Measurements from ENCODE around the gene PRAMEF8.
"Not testable (repeated sequence)": the region's sequence is repeated elsewhere in the genome, so short reads cannot be mapped to it uniquely, and the experiment has no call there.

The PRAMEF8 gene

DNA sequence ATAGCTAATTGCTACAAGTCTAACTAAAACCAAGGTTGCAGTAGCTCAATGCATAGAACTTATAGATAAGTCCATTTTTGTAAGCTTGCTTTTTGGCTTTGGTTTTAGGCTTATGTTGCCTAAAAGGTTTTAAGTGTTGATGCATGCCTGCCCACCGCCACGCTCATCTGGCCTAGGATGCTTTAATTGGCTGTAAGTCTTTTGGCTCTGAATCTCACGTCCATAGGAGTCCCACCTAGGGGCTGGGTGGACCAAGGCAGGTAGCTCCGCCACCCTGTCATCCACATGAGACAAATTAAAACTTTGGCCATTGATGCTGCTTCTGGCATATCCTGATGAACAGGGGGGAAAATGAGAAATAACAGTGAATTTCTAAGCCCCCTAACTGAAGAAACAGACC, 47.4 kb downstream of the PRAMEF8 start:
- not testable (repeated sequence) for H3K9me3 ChIP-seq (replicated peaks; ENCODE audit: insufficient read depth, low read length); H3K4me3 ChIP-seq (ENCODE audit: low read length); H2AFZ ChIP-seq (ENCODE audit: low read length); H3F3A ChIP-seq (ENCODE audit: insufficient read depth, low read length); H3K4me2 ChIP-seq (ENCODE audit: low read depth, low read length); H3K79me2 ChIP-seq (ENCODE audit: low read length); H3K4me1 ChIP-seq (ENCODE audit: low read length); H3K27ac ChIP-seq (ENCODE audit: low read length); H3K9me2 ChIP-seq (replicated peaks; ENCODE audit: insufficient read depth, low read length); H3K9ac ChIP-seq (ENCODE audit: low read length); H4K20me1 ChIP-seq (ENCODE audit: insufficient read depth, low read length); DNase-seq; H3K36me3 ChIP-seq (replicated peaks; ENCODE audit: insufficient read depth, low read length)
- peaks cover 16% of the 10 kb centered on the region for H3K27me3 ChIP-seq (replicated peaks; ENCODE audit: insufficient read depth, low read length)

DNA sequence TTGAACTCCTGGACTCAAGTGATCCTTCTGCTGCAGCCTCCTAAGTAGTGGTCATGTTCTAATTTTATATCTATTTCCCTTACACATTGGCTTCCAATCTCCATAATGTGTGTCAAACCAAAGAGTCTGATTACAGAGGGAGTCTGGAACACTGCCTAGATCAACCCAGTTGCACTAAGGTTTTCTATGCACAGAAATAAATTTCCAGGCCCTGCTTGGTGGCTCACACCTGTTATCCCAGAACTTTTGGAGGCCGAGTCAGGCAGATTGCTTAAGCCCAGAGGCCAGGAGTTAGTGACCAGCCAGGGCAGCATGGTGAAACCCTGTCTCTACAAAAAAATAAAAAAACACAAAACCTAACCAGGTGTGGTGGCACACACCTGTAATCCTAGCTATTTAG, 50.9 kb downstream of the PRAMEF8 start:
- peaks cover 11% of the 10 kb centered on the region; the same call in 1 of the 2 replicates for H3K27me3 ChIP-seq (replicated peaks; ENCODE audit: insufficient read depth, low read length)
- not testable (repeated sequence) for H3K79me2 ChIP-seq (ENCODE audit: low read length); H3K9ac ChIP-seq (ENCODE audit: low read length); H3K36me3 ChIP-seq (replicated peaks; ENCODE audit: insufficient read depth, low read length); H2AFZ ChIP-seq (ENCODE audit: low read length); H3K27ac ChIP-seq (ENCODE audit: low read length); H3F3A ChIP-seq (ENCODE audit: insufficient read depth, low read length); H3K9me3 ChIP-seq (replicated peaks; ENCODE audit: insufficient read depth, low read length); H3K4me1 ChIP-seq (ENCODE audit: low read length); H4K20me1 ChIP-seq (ENCODE audit: insufficient read depth, low read length); H3K9me2 ChIP-seq (replicated peaks; ENCODE audit: insufficient read depth, low read length); H3K4me3 ChIP-seq (ENCODE audit: low read length); DNase-seq; H3K4me2 ChIP-seq (ENCODE audit: low read depth, low read length)

DNA sequence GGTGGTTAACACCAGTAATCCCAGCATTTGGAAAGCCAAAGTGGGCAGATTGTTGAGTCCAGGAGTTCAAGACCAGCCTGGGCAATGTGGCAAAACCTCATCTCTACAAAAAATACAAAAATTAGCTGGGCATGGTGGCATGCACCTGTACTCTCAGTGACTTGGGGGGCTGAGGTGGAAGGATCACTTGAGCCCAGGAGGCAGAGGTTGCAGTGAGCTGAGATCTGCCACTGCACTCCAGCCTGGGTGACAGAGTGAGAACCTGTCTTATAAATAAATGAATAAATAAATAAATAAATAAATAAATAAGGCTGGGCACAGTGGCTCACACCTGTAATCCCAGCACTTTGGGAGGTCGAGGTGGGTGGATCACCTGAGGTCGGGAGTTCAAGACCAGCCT, 52.9 kb downstream of the PRAMEF8 start:
- H3K9me3 ChIP-seq (replicated peaks; ENCODE audit: insufficient read depth, low read length) = not testable (repeated sequence)

More for the DNA sequence above, 52.9 kb downstream of the PRAMEF8 start:
- H3K9ac ChIP-seq (ENCODE audit: low read length); H3K4me2 ChIP-seq (ENCODE audit: low read depth, low read length); DNase-seq; H3K4me1 ChIP-seq (ENCODE audit: low read length); H2AFZ ChIP-seq (ENCODE audit: low read length); H3K36me3 ChIP-seq (replicated peaks; ENCODE audit: insufficient read depth, low read length); H3F3A ChIP-seq (ENCODE audit: insufficient read depth, low read length); H3K9me2 ChIP-seq (replicated peaks; ENCODE audit: insufficient read depth, low read length); H4K20me1 ChIP-seq (ENCODE audit: insufficient read depth, low read length); H3K27ac ChIP-seq (ENCODE audit: low read length); H3K27me3 ChIP-seq (replicated peaks; ENCODE audit: insufficient read depth, low read length); H3K4me3 ChIP-seq (ENCODE audit: low read length); H3K79me2 ChIP-seq (ENCODE audit: low read length): not testable (repeated sequence)

Data from MM.1S (cell line).